ENCODE measurements around the gene WDR37. TPM values are rescaled to one million over a fixed set of nuclear protein-coding genes. Genes with fewer than 3 reads are reported as not detected.

WDR37 gene
- total RNA-seq, 1 experiment from 2014 or later, result 9.6 TPM

DNA sequence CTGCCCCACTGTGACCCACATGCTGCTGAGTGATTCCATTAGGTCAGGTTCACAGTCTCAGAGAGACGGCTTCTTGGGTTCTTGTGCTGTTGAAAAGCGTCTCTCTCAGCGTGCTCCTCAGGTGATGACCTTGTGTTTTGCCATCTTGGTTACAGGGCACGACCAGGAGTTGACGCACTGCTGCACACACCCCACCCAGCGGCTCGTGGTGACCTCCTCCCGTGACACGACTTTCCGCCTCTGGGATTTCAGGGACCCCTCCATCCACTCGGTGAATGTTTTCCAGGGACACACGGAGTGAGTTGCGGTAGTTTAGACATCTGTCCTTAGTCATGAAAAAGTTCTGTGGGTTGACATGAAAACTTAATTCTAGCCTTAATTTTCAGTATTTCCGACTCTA lies 48.8 kb downstream of the WDR37 start:
- ATAC-seq, result no peak
- no TSS peak for BruUV-seq (replicated peaks)
- in situ Hi-C loops (cut with HindIII; ENCODE audit: low pct_unique_long_range_greater_than_20kb, low sequenced_read_pairs) (no loop called here), intact Hi-C loops (cut with micrococcal nuclease; ENCODE audit: unreplicated experiment) (no loop called here)
- TF ChIP-seq, protein P1, sequence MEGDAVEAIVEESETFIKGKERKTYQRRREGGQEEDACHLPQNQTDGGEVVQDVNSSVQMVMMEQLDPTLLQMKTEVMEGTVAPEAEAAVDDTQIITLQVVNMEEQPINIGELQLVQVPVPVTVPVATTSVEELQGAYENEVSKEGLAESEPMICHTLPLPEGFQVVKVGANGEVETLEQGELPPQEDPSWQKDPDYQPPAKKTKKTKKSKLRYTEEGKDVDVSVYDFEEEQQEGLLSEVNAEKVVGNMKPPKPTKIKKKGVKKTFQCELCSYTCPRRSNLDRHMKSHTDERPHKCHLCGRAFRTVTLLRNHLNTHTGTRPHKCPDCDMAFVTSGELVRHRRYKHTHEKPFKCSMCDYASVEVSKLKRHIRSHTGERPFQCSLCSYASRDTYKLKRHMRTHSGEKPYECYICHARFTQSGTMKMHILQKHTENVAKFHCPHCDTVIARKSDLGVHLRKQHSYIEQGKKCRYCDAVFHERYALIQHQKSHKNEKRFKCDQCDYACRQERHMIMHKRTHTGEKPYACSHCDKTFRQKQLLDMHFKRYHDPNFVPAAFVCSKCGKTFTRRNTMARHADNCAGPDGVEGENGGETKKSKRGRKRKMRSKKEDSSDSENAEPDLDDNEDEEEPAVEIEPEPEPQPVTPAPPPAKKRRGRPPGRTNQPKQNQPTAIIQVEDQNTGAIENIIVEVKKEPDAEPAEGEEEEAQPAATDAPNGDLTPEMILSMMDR (IDR thresholded peaks at IDR 0.05), result no peak
- TF ChIP-seq SIN3A (IDR thresholded peaks at IDR 0.05; ENCODE audit: borderline replicate concordance, insufficient read depth, low read depth, low read length), result no peak
- no peak for TF ChIP-seq REST (IDR thresholded peaks at IDR 0.05; ENCODE audit: insufficient read depth in 1 of 2, low read depth in 2 of 2, low read length in 1 of 2)
- no peak for TF ChIP-seq POLR2AphosphoS5 (IDR thresholded peaks at IDR 0.05; ENCODE audit: low read depth, low read length)
- no peak for TF ChIP-seq TCF7L2 (IDR thresholded peaks at IDR 0.05; ENCODE audit: low read depth, low read length)
- CTCF ChIA-PET, result no interaction called here
- no peak for DNase-seq (ENCODE audit: low read depth, low spot score)
- Histone ChIP-seq H3K36me3 (ENCODE audit: control insufficient read depth, insufficient read depth, low read length) (no peaks in the 10 kb centered on the region; the same call in 1 of the 2 replicates), H3K4me3 (ENCODE audit: low read depth in 2 of 2, low read length in 2 of 2) (no peak overlapping the region), H3K4me1 (ENCODE audit: control insufficient read depth, insufficient read depth, low read length) (no peaks in the 10 kb centered on the region), H3K27me3 (ENCODE audit: control insufficient read depth, insufficient read depth, low read length) (no peaks in the 10 kb centered on the region), H3K9me3 (ENCODE audit: control insufficient read depth, insufficient read depth, low read depth, low read length) (no peaks in the 10 kb centered on the region), H3K27ac (ENCODE audit: low read length) (no peak overlapping the region)
- POLR2A ChIA-PET, result no interaction called here

DNA sequence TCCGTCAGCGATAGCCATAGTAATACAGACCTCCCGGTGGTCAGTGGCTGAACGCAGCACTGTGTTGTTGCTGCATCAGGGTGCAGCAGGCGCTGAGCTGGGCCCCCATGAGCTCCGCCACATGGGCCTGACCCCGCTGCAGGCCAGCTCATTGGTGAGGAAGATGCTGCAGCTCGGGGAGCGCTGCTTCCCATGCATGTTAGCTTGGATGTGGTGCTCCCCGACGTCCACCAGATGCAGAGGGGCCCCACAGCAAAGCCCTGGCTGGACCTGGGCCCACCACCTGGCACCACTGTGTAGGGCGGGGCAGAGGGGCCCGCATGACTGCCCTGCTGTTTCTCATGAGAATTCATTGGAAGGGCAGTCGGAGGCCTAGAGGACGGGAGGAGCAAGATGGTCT lies 50.8 kb downstream of the WDR37 start:
- Histone ChIP-seq H3K4me3 (ENCODE audit: low read depth in 2 of 2, low read length in 2 of 2) (no peak overlapping the region), H3K9me3 (ENCODE audit: control insufficient read depth, insufficient read depth, low read depth, low read length) (no peaks in the 10 kb centered on the region), H3K36me3 (ENCODE audit: control insufficient read depth, insufficient read depth, low read length) (no peaks in the 10 kb centered on the region; the same call in 1 of the 2 replicates), H3K4me1 (ENCODE audit: control insufficient read depth, insufficient read depth, low read length) (no peaks in the 10 kb centered on the region), H3K27me3 (ENCODE audit: control insufficient read depth, insufficient read depth, low read length) (no peaks in the 10 kb centered on the region), H3K27ac (ENCODE audit: low read length) (no peak overlapping the region)
- in situ Hi-C loops (cut with HindIII; ENCODE audit: low pct_unique_long_range_greater_than_20kb, low sequenced_read_pairs), result no loop called here
- POLR2A ChIA-PET, result interaction anchor here (0.6 kb wide), 1 partner anchor 51 kb away, joined by 3 read pairs; no protein-coding TSS in a partner anchor
- no peak for TF ChIP-seq TCF7L2 (IDR thresholded peaks at IDR 0.05; ENCODE audit: low read depth, low read length)
- no peak for TF ChIP-seq POLR2AphosphoS5 (IDR thresholded peaks at IDR 0.05; ENCODE audit: low read depth, low read length)
- no peak for TF ChIP-seq SIN3A (IDR thresholded peaks at IDR 0.05; ENCODE audit: borderline replicate concordance, insufficient read depth, low read depth, low read length)
- TF ChIP-seq, protein P1 (IDR thresholded peaks at IDR 0.05), result no peak
- no peak for TF ChIP-seq REST (IDR thresholded peaks at IDR 0.05; ENCODE audit: insufficient read depth in 1 of 2, low read depth in 2 of 2, low read length in 1 of 2)
- ATAC-seq, result no peak
- intact Hi-C loops (cut with micrococcal nuclease; ENCODE audit: unreplicated experiment), result no loop called here
- no TSS peak for BruUV-seq (replicated peaks)
- DNase-seq (ENCODE audit: low read depth, low spot score), result no peak
- CTCF ChIA-PET, result no interaction called here
